HL-60 (cell line): ENCODE results near the gene NAIF1.
A peak's percentile ranks its signal among the peaks of the same experiment; 100 is the strongest.

Source experiments
- DNase-seq, 2 experiments: peaks; one replicate each; pipeline ENCODE4 v3.0.0-alpha.2; 2010 to 2020; ENCODE audit warnings: low read depth in 1 of 2, low spot score in 1 of 2
- H3K27ac ChIP-seq: fragments of 250-450 bp; sonication (Bioruptor Pico); replicated peaks from 2 replicates; pipeline ENCODE4 v1.5.1; 2020; ENCODE audit warnings: mild to moderate bottlenecking, moderate library complexity
- H3K27me3 ChIP-seq: fragments of 250-450 bp; sonication (Bioruptor Pico); 2 replicates; pipeline ENCODE4 v1.5.1; 2021; ENCODE audit warnings: mild to moderate bottlenecking, moderate library complexity; ENCODE audit not compliant: insufficient read depth, poor library complexity, severe bottlenecking
- H3K4me3 ChIP-seq: replicated peaks from 2 replicates; pipeline ENCODE4 v1.5.1; 2011; ENCODE audit warnings: mild to moderate bottlenecking, control low read depth, low read length; ENCODE audit not compliant: insufficient read depth
- GABPA ChIP-seq: IDR thresholded peaks from 2 replicates; pipeline ENCODE4 v1.6.1; 2012; ENCODE audit warnings: low read depth
- POLR2AphosphoS5 ChIP-seq: IDR thresholded peaks from 2 replicates; pipeline ENCODE4 v1.6.1; 2012; ENCODE audit warnings: low read depth
- SPI1 ChIP-seq: IDR thresholded peaks from 2 replicates; pipeline ENCODE4 v1.6.1; 2012; ENCODE audit warnings: low read depth, mild to moderate bottlenecking, borderline replicate concordance
- long read RNA-seq: library from polyadenylated mRNA; unstranded; transcript quantifications from one replicate; pipeline ENCODE4 v2.0.0, GENCODE V29; 2020
- TF ChIP-seq, protein P1 (sequence below): IDR thresholded peaks from one replicate; pipeline ENCODE4 v1.5.1; 2011; ENCODE audit warnings: low read length, control low read depth, inconsistent platforms; ENCODE audit not compliant: insufficient read depth
- TF ChIP-seq, protein P2 (sequence below): IDR thresholded peaks from 2 replicates; pipeline ENCODE4 v1.6.1; 2012; ENCODE audit warnings: low read depth; ENCODE audit not compliant: insufficient replicate concordance

NAIF1 gene, protein sequence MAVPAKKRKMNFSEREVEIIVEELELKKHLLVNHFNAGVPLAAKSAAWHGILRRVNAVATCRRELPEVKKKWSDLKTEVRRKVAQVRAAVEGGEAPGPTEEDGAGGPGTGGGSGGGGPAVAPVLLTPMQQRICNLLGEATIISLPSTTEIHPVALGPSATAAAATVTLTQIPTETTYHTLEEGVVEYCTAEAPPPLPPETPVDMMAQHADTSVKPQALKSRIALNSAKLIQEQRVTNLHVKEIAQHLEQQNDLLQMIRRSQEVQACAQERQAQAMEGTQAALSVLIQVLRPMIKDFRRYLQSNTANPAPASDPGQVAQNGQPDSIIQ
- long read RNA-seq, transcript NAIF1-201 (2 exons, 3,399 nt): major isoform, 7 of 14 reads
- long read RNA-seq, partial matches to known transcripts: 0 of 14 reads
- long read RNA-seq, other reads (novel, unspliced or antisense): 7 of 14 reads

DNA sequence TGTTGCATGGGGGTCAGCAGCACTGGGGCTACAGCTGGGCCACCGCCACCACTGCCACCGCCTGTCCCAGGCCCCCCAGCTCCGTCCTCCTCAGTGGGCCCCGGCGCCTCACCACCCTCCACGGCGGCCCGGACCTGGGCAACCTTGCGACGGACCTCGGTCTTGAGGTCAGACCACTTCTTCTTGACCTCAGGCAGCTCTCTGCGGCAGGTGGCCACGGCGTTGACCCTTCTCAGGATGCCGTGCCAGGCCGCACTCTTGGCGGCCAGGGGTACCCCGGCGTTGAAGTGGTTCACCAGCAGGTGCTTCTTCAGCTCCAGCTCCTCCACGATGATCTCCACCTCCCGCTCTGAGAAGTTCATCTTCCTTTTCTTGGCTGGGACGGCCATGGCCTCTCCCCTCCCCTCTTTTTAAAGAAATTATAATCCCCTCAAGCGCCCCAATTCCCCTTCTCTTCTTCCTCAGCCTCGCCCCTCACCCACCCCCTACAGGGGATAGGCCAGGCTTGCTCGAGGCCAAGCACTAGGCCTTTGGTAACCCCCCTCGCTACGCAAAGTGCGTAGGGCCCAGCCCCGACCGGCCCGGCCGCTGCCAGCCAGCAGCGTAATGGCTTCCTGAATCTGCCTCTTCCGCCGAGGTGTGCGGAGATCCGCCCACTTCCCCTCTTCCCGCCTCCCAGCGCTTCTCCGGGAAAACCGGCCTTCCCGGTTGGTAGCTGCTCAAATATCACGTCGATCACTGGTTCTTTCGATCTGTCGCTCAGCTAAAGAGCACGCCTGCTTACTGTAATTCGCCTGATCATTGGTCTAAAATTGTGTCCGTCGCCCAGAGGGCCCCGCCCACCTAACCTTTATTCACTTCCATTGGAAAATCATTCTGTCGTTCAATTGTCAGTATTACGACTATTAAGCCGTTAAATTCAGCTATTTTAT lies at the start of gene NAIF1:
NAIF1 (minus strand) TSS at position 608 of the 932 bp plus-strand sequence; CDS start at position 389, 219 bp downstream.
- peak within 1 kb of the TSS; percentile 91 for H3K27ac ChIP-seq
- peak within 1 kb of the TSS; percentile 86 for H3K4me3 ChIP-seq
- H3K27me3 ChIP-seq: no peaks in the 10 kb centered on the region
- peak; percentile 99 to 100 for DNase-seq
- TF ChIP-seq, protein P1, sequence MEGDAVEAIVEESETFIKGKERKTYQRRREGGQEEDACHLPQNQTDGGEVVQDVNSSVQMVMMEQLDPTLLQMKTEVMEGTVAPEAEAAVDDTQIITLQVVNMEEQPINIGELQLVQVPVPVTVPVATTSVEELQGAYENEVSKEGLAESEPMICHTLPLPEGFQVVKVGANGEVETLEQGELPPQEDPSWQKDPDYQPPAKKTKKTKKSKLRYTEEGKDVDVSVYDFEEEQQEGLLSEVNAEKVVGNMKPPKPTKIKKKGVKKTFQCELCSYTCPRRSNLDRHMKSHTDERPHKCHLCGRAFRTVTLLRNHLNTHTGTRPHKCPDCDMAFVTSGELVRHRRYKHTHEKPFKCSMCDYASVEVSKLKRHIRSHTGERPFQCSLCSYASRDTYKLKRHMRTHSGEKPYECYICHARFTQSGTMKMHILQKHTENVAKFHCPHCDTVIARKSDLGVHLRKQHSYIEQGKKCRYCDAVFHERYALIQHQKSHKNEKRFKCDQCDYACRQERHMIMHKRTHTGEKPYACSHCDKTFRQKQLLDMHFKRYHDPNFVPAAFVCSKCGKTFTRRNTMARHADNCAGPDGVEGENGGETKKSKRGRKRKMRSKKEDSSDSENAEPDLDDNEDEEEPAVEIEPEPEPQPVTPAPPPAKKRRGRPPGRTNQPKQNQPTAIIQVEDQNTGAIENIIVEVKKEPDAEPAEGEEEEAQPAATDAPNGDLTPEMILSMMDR: no peak
- TF ChIP-seq GABPA: peak; percentile 74
- peak; percentile 97; the same call in 1 of the 2 replicates for TF ChIP-seq SPI1
- TF ChIP-seq, protein P2, sequence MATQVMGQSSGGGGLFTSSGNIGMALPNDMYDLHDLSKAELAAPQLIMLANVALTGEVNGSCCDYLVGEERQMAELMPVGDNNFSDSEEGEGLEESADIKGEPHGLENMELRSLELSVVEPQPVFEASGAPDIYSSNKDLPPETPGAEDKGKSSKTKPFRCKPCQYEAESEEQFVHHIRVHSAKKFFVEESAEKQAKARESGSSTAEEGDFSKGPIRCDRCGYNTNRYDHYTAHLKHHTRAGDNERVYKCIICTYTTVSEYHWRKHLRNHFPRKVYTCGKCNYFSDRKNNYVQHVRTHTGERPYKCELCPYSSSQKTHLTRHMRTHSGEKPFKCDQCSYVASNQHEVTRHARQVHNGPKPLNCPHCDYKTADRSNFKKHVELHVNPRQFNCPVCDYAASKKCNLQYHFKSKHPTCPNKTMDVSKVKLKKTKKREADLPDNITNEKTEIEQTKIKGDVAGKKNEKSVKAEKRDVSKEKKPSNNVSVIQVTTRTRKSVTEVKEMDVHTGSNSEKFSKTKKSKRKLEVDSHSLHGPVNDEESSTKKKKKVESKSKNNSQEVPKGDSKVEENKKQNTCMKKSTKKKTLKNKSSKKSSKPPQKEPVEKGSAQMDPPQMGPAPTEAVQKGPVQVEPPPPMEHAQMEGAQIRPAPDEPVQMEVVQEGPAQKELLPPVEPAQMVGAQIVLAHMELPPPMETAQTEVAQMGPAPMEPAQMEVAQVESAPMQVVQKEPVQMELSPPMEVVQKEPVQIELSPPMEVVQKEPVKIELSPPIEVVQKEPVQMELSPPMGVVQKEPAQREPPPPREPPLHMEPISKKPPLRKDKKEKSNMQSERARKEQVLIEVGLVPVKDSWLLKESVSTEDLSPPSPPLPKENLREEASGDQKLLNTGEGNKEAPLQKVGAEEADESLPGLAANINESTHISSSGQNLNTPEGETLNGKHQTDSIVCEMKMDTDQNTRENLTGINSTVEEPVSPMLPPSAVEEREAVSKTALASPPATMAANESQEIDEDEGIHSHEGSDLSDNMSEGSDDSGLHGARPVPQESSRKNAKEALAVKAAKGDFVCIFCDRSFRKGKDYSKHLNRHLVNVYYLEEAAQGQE: no peak
- TF ChIP-seq POLR2AphosphoS5: peak; percentile 33; the same call in 1 of the 2 replicates

DNA sequence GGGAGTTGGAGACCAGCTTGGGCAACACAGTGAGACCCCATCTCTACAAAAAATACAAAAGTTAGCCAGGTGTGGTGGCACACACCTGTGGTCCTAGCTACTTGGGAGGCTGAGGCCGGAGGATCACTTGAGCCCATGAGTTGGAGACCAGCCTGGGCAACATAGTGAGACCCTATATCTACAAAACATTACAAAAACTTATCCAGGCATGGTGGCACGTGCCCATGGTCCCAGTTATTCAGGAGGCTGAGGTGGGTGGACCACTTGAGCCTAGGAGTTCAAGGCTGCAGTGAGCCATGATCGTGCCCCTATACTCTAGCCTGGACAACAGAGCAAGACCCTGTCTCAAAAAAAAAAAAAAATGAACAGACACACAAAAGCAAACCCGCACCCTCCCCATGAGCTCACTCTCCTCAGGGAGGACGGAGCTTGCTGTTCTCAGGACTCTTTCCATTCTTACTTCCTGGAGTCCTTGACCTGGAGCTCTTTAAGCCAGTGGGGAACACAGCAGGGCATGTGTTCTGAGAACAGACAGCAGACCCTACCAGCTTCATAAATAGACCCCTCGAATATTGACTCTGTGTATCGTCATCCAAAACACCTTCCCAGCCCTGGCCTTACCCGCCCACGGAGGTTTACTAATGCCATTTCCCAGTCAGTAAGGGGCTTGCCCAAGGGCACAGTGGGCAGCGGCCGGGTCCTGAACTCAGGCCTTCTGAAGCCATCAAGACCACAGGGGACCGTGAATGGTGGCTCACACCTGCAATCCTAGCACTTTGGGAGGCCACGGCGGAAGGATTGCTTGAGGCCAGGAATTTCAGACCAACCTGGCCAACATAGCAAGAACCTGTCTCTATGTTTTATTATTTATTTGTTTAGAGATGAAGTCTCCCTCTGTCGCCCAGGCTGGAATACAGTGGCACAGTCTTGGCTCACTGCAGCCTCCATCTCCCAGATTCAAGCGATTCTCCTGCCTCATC lies 49.3 kb upstream of the NAIF1 start:
- TF ChIP-seq, protein P1: no peak
- TF ChIP-seq SPI1 (no peak), GABPA (no peak), POLR2AphosphoS5 (no peak)
- TF ChIP-seq, protein P2: no peak
- Histone ChIP-seq H3K4me3 (no peak overlapping the region), H3K27ac (no peak overlapping the region), H3K27me3 (no peaks in the 10 kb centered on the region)
- no peak for DNase-seq
